ENCODE data around the gene BTBD9. TPM values are rescaled to one million over a fixed set of nuclear protein-coding genes. Genes with fewer than 3 reads are reported as not detected.

Gene BTBD9
- total RNA-seq, 1 experiment from 2014 or later = 4.3 TPM

DNA sequence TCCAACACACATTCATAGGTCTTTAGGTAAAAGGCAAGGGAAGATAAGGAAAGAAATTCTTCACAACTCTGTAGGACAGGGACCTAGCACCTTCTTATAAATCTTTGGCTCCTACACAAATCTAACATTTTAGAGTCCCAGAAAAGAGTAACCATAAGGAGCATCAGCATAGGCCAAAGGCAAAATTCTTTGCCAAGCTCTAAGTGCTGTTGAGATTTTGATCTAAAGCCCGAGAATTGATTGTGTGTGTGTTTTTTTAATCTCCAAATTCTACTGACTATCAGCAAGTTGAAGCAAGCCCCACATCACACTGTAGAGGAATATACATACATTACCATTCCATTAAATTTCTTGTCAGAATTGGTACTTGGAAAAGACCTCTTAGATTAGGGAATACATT is 233.6 kb downstream of the BTBD9 start:
- Histone ChIP-seq H3K79me2 (ENCODE audit: low read length) (no peaks in the 10 kb centered on the region), H3K9ac (ENCODE audit: low read length) (no peak overlapping the region), H3K4me1 (ENCODE audit: insufficient read depth, low read length) (peaks cover 27% of the 10 kb centered on the region), H3K4me2 (ENCODE audit: low read length) (no peak overlapping the region), H3F3A (ENCODE audit: low read length, unreplicated experiment) (peaks cover 8% of the 10 kb centered on the region), H3K36me3 (ENCODE audit: low read depth, low read length) (no peaks in the 10 kb centered on the region), H3K4me3 (ENCODE audit: low read length) (no peak overlapping the region), H3K27ac (ENCODE audit: low read length) (no peak overlapping the region), H2AFZ (ENCODE audit: low read length) (no peak overlapping the region), H3K9me2 (replicated peaks; ENCODE audit: low read length) (no peaks in the 10 kb centered on the region), H4K20me1 (ENCODE audit: low read length) (no peaks in the 10 kb centered on the region), H3K9me3 (ENCODE audit: low read length) (no peaks in the 10 kb centered on the region), H3K27me3 (ENCODE audit: low read length) (no peaks in the 10 kb centered on the region)
- no peak for DNase-seq
- ChIA-PET CTCF (no interaction called here), POLR2A (ENCODE audit: unreplicated experiment) (no interaction called here)
- BruUV-seq (replicated peaks) = no TSS peak
- ATAC-seq = no peak
- TF ChIP-seq, protein P1, sequence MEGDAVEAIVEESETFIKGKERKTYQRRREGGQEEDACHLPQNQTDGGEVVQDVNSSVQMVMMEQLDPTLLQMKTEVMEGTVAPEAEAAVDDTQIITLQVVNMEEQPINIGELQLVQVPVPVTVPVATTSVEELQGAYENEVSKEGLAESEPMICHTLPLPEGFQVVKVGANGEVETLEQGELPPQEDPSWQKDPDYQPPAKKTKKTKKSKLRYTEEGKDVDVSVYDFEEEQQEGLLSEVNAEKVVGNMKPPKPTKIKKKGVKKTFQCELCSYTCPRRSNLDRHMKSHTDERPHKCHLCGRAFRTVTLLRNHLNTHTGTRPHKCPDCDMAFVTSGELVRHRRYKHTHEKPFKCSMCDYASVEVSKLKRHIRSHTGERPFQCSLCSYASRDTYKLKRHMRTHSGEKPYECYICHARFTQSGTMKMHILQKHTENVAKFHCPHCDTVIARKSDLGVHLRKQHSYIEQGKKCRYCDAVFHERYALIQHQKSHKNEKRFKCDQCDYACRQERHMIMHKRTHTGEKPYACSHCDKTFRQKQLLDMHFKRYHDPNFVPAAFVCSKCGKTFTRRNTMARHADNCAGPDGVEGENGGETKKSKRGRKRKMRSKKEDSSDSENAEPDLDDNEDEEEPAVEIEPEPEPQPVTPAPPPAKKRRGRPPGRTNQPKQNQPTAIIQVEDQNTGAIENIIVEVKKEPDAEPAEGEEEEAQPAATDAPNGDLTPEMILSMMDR (conservative IDR thresholded peaks at IDR 0.05; ENCODE audit: low read depth, low read length) = no peak
- TF ChIP-seq EZH2phosphoT487 (IDR thresholded peaks at IDR 0.05; ENCODE audit: borderline replicate concordance, low read length) (no peak), EZH2 (IDR thresholded peaks at IDR 0.05; ENCODE audit: low read length, unreplicated experiment) (no peak)
- intact Hi-C loops (cut with micrococcal nuclease) = no loop called here

DNA sequence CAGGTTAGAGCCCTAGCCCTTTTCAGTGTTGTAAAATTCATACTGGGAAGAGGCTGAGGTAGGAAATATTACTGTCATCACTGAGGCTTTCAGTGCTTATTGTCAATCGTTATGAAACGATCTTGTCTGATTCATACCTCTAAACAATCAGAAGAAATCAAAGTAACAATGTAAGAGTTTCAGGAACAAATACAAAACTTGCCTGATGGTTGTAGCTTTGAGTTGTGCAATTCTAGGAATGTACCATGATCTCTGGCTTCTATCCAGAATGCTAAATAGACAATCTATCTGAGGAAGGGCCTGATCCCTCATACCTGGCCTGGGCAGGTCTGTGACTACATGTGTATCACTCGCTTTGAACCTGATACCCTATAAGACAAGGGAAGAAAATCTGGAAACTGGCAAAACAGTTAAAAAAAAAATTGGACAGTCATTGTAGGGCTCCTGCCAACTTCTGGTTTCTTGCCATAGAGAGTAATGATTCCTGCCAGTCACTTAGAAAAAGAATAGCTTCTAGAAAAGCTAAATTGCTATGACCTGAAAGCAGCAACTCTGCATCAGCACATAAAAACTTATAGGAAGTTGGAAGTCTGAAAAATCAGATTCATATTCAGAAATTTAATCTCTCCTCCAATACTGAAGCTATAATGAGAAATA is 234.7 kb downstream of the BTBD9 start:
- ChIA-PET CTCF (no interaction called here), POLR2A (ENCODE audit: unreplicated experiment) (no interaction called here)
- intact Hi-C loops (cut with micrococcal nuclease) = no loop called here
- BruUV-seq (replicated peaks) = no TSS peak
- Histone ChIP-seq H3K4me2 (ENCODE audit: low read length) (peak overlapping the region; percentile 52), H3K9me2 (replicated peaks; ENCODE audit: low read length) (no peaks in the 10 kb centered on the region), H3K9ac (ENCODE audit: low read length) (no peak overlapping the region), H3K4me3 (ENCODE audit: low read length) (peak overlapping the region; percentile 5; the same call in 1 of the 2 replicates), H3K36me3 (ENCODE audit: low read depth, low read length) (no peaks in the 10 kb centered on the region), H3K27me3 (ENCODE audit: low read length) (no peaks in the 10 kb centered on the region), H3K27ac (ENCODE audit: low read length) (peak overlapping the region; percentile 50), H4K20me1 (ENCODE audit: low read length) (no peaks in the 10 kb centered on the region), H2AFZ (ENCODE audit: low read length) (no peak overlapping the region), H3K79me2 (ENCODE audit: low read length) (no peaks in the 10 kb centered on the region), H3K4me1 (ENCODE audit: insufficient read depth, low read length) (peaks cover 27% of the 10 kb centered on the region), H3K9me3 (ENCODE audit: low read length) (no peaks in the 10 kb centered on the region), H3F3A (ENCODE audit: low read length, unreplicated experiment) (peaks cover 8% of the 10 kb centered on the region)
- TF ChIP-seq, protein P1 (conservative IDR thresholded peaks at IDR 0.05; ENCODE audit: low read depth, low read length) = no peak
- peak; percentile 94 for DNase-seq
- peak; percentile 64 for ATAC-seq

DNA sequence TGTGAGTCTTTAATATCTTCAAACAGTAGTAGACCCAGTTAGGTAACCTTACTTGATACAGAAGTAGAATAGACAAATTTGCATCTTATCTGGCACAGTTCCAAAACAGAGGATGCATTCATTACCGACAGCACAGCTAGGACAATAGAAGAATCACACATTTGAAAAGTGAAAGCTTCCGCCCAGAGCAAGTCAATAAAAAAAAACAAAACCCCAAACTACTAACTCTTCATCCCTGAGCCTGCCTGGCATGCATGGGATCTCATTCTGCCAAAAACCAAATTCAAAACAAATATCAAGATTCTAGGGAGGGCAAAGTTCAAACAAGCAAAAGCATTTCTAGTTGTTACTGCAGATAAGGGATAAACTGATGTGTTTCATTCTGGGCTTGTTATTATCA is 235.4 kb downstream of the BTBD9 start:
- intact Hi-C loops (cut with micrococcal nuclease) = no loop called here

More for the DNA sequence above, 235.4 kb downstream of the BTBD9 start:
- Histone ChIP-seq H3K27me3 (ENCODE audit: low read length) (no peaks in the 10 kb centered on the region), H2AFZ (ENCODE audit: low read length) (no peak overlapping the region), H3K9me3 (ENCODE audit: low read length) (no peaks in the 10 kb centered on the region), H3K9me2 (replicated peaks; ENCODE audit: low read length) (no peaks in the 10 kb centered on the region), H3K9ac (ENCODE audit: low read length) (no peak overlapping the region), H3K27ac (ENCODE audit: low read length) (peak overlapping the region; percentile 50), H4K20me1 (ENCODE audit: low read length) (no peaks in the 10 kb centered on the region), H3K4me1 (ENCODE audit: insufficient read depth, low read length) (peaks cover 27% of the 10 kb centered on the region), H3K36me3 (ENCODE audit: low read depth, low read length) (no peaks in the 10 kb centered on the region), H3K4me2 (ENCODE audit: low read length) (peak overlapping the region; percentile 52), H3F3A (ENCODE audit: low read length, unreplicated experiment) (peaks cover 8% of the 10 kb centered on the region), H3K4me3 (ENCODE audit: low read length) (peak overlapping the region; percentile 5; the same call in 1 of the 2 replicates), H3K79me2 (ENCODE audit: low read length) (no peaks in the 10 kb centered on the region)
- CTCF ChIA-PET = no interaction called here
- ATAC-seq (no peak), DNase-seq (no peak)
- BruUV-seq (replicated peaks) = no TSS peak
- POLR2A ChIA-PET (ENCODE audit: unreplicated experiment) = no interaction called here
- TF ChIP-seq EZH2phosphoT487 (IDR thresholded peaks at IDR 0.05; ENCODE audit: borderline replicate concordance, low read length) = no peak
- no peak for TF ChIP-seq EZH2 (IDR thresholded peaks at IDR 0.05; ENCODE audit: low read length, unreplicated experiment)
- TF ChIP-seq, protein P1 (conservative IDR thresholded peaks at IDR 0.05; ENCODE audit: low read depth, low read length) = no peak

Data from PC-3 (cell line).